Suprapubic skin (tissue), 4 donors: ENCODE measurements around the gene ZSCAN5B. TPM values are rescaled to one million over a fixed set of nuclear protein-coding genes. Genes with fewer than 3 reads are reported as not detected.

ENCODE experiments used
- DNase-seq, 2 donors: peaks; one replicate each; pipeline ENCODE4 v3.0.0-alpha.2; 2019; ENCODE audit warnings: low spot score in 2 of 2
- H3K27ac ChIP-seq: fragments of 200-600 bp; sonication (generic); one replicate; pipeline ENCODE4 v1.5.1; 2019
- H3K27me3 ChIP-seq: fragments of 200-600 bp; sonication (generic); one replicate; pipeline ENCODE4 v1.5.1; 2019
- H3K36me3 ChIP-seq: fragments of 200-600 bp; sonication (generic); one replicate; pipeline ENCODE4 v1.5.1; 2019
- H3K4me1 ChIP-seq: fragments of 200-600 bp; sonication (generic); one replicate; pipeline ENCODE4 v1.5.1; 2019
- H3K4me3 ChIP-seq: fragments of 200-600 bp; sonication (generic); one replicate; pipeline ENCODE4 v1.5.1; 2019; ENCODE audit warnings: mild to moderate bottlenecking
- H3K9me3 ChIP-seq: fragments of 200-600 bp; sonication (generic); one replicate; pipeline ENCODE4 v1.5.1; 2019
- EP300 ChIP-seq: sonication (generic); formaldehyde crosslinking; IDR thresholded peaks from one replicate; pipeline ENCODE4 v1.6.1; 2017; ENCODE audit warnings: antibody characterized with exemption
- POLR2A ChIP-seq, 2 donors: fragments of 450-650 bp; IDR thresholded peaks; one replicate each; pipeline ENCODE4 v1.6.1; 2017; ENCODE audit warnings: antibody characterized with exemption in 2 of 2, mild to moderate bottlenecking in 2 of 2, moderate library complexity in 2 of 2
- POLR2AphosphoS5 ChIP-seq, 3 donors: sonication (generic); formaldehyde crosslinking; IDR thresholded peaks; one replicate each; pipeline ENCODE4 v1.6.1; 2017; ENCODE audit warnings: antibody characterized with exemption in 3 of 3
- WGBS: methylation state at CpG from one replicate; pipeline ENCODE4 v1.1.5; 2018; 5-methylcytosine and 5-hydroxymethylcytosine counted together
- total RNA-seq, 4 donors: library from RNA; depleted of rRNA; stranded (reverse); fragments of >200 nt; gene quantifications; one replicate each; pipeline ENCODE4 v1.1.0, GENCODE V29; 2016
- TF ChIP-seq, protein P1 (sequence below), 2 donors: fragments of 200-600 bp in 1 of 2; fragments of 450-650 bp in 1 of 2; sonication (generic) in 1 of 2; IDR thresholded peaks; one replicate each; pipeline ENCODE4 v1.5.1; 2016 to 2019; ENCODE audit warnings: antibody characterized with exemption in 2 of 2, mild to moderate bottlenecking in 1 of 2, moderate library complexity in 1 of 2

The ZSCAN5B gene
- total RNA-seq, 4 donors from 2014 or later: not detected

DNA sequence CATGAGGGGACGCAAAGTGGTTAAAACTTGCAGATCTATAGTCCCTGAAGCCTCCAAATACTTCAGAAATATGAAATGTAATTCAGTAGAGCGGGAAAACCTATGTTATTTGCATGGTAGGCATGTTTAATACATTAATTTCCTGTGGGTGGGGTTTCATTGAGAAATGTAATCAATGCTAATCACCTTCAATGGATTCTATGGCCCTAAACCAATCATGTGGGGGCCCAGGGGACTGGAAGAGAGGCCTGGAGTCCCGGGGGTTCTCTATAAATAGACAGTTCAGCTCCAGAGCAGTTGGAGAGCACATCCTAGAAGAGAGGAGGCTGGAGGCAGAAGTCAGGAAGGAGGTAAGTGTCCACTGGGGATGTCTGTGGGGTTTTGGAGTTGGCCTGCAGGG lies 4.4 kb upstream of the ZSCAN5B start, which contains the start of gene ZSCAN5C:
Gene ZSCAN5C (plus strand): TSS at position 301 of the 400 bp plus-strand sequence. CDS start 3,641 bp downstream, outside the sequence.
- no peak for DNase-seq
- no peaks in the 10 kb centered on the region for H3K36me3 ChIP-seq
- no peak for TF ChIP-seq POLR2A (IDR thresholded peaks at IDR 0.05)
- no peak for TF ChIP-seq POLR2AphosphoS5 (IDR thresholded peaks at IDR 0.05)
- TF ChIP-seq, protein P1, sequence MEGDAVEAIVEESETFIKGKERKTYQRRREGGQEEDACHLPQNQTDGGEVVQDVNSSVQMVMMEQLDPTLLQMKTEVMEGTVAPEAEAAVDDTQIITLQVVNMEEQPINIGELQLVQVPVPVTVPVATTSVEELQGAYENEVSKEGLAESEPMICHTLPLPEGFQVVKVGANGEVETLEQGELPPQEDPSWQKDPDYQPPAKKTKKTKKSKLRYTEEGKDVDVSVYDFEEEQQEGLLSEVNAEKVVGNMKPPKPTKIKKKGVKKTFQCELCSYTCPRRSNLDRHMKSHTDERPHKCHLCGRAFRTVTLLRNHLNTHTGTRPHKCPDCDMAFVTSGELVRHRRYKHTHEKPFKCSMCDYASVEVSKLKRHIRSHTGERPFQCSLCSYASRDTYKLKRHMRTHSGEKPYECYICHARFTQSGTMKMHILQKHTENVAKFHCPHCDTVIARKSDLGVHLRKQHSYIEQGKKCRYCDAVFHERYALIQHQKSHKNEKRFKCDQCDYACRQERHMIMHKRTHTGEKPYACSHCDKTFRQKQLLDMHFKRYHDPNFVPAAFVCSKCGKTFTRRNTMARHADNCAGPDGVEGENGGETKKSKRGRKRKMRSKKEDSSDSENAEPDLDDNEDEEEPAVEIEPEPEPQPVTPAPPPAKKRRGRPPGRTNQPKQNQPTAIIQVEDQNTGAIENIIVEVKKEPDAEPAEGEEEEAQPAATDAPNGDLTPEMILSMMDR (IDR thresholded peaks at IDR 0.05): no peak
- TF ChIP-seq EP300: no peak
- no peak within 1 kb of the TSS for H3K27ac ChIP-seq
- H3K27me3 ChIP-seq: no peaks in the 10 kb centered on the region
- H3K4me3 ChIP-seq: no peak within 1 kb of the TSS
- WGBS: 75% methylated on average over 3 of the region's 3 CpGs
- H3K9me3 ChIP-seq: no peaks in the 10 kb centered on the region
- H3K4me1 ChIP-seq: no peaks in the 10 kb centered on the region

DNA sequence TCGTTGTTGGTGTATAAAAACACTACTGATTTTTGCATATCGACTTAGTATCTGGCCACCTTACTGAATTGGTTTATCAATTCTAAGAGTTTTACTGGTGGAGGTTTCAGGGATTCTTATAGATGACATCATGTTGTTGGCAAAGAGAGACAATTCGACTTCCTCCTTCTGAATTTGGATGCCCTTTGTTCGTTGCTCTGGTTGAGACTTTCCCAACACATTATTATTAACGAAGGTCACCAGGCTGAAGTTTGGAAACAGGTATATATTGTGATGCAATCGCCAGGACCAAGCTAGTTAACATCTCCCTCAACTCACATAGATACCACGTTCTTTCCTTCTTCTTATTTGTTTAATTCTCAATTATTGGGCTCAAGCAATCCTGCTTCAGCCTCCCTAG lies 2.1 kb upstream of the ZSCAN5B start:
- Histone ChIP-seq H3K9me3 (no peaks in the 10 kb centered on the region), H3K27me3 (no peaks in the 10 kb centered on the region), H3K36me3 (no peaks in the 10 kb centered on the region), H3K4me1 (no peaks in the 10 kb centered on the region), H3K27ac (no peak overlapping the region), H3K4me3 (no peak overlapping the region)
- WGBS: 62% methylated on average over 7 of the region's 7 CpGs
- no peak for DNase-seq
- TF ChIP-seq POLR2AphosphoS5 (IDR thresholded peaks at IDR 0.05): no peak
- no peak for TF ChIP-seq EP300
- no peak for TF ChIP-seq POLR2A (IDR thresholded peaks at IDR 0.05)
- TF ChIP-seq, protein P1 (IDR thresholded peaks at IDR 0.05): no peak

DNA sequence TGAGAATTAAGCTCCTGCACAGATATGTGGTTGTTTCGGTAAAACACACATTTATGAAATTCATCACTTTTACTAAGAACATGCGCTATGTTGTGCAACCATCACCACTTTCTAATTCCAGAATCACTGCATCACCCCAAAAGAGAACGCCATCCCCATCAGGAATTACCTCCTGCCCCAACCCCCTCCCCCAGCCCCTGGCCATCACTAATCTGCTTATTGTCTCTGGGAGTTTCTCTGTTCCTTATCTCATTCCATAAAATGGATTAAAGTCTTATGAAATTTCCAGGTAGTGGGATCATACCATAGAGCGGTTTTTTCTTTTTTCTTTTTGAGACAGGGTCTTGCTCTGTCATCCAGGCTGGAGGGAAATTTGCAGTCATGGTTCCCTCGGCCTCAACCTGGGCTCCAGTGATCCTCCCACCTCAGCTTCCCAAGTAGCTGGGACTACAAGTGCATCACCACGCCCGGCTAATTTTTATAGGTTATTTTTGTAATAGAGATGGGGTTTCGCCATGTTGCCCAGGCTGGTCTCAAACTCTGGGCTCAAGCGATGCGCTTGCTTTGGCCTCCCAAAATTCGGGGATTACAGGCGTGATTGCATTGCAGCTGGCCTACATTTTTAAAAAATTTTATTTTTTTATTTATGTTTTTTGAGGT lies 3.5 kb downstream of the ZSCAN5B start:
- Histone ChIP-seq H3K4me1 (no peaks in the 10 kb centered on the region), H3K9me3 (no peaks in the 10 kb centered on the region), H3K27me3 (no peaks in the 10 kb centered on the region), H3K27ac (no peak overlapping the region), H3K4me3 (no peak overlapping the region), H3K36me3 (no peaks in the 10 kb centered on the region)
- TF ChIP-seq POLR2AphosphoS5 (IDR thresholded peaks at IDR 0.05) (no peak), EP300 (no peak), POLR2A (IDR thresholded peaks at IDR 0.05) (no peak)
- TF ChIP-seq, protein P1 (IDR thresholded peaks at IDR 0.05): no peak
- no peak for DNase-seq
- 89% methylated on average over 12 of the region's 12 CpGs for WGBS

DNA sequence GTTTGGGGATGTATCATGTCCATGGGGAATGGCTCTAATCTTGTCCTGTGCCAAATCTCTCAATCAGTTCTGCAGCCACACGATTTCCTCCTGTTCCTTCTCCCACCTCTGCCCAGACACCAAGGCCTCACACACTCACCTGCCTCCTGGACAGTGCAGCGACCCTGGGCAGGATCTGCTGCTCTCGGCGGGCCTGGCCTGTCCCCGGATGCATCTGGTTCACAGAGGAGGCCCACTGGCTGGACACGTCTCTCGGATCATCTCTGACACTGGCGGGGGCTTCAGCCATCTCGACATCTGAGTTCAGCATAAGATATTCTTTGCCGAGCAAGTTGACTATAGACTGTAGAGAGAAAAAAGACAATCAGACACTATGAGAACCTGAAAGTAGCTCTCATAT lies 5.9 kb downstream of the ZSCAN5B start:
- H3K36me3 ChIP-seq: no peaks in the 10 kb centered on the region
- no peak overlapping the region for H3K27ac ChIP-seq
- TF ChIP-seq EP300 (no peak), POLR2A (IDR thresholded peaks at IDR 0.05) (no peak), POLR2AphosphoS5 (IDR thresholded peaks at IDR 0.05) (no peak)
- TF ChIP-seq, protein P1 (IDR thresholded peaks at IDR 0.05): no peak
- no peak for DNase-seq
- WGBS: 80% methylated on average over 10 of the region's 10 CpGs
- no peak overlapping the region for H3K4me3 ChIP-seq
- no peaks in the 10 kb centered on the region for H3K9me3 ChIP-seq
- no peaks in the 10 kb centered on the region for H3K4me1 ChIP-seq
- peaks cover 3% of the 10 kb centered on the region for H3K27me3 ChIP-seq

DNA sequence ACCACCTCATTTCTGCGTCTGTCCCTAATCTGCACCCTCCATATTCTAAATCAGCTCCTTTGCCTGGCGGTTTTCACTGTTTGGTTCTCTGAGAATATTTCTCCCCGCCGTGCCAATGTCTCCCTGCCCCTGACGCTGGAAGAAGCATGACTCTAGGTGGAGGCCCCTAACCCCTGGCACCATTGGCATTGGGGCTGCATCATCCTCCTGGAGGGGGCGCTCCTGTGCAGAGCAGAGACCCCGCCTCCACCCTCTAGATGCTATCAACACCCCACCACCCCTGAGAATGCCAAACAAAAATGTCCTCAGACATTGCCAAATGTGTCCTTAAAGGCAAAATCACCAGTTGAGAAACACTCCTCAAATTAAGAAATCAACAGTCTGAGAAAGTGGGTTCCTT lies 6.5 kb downstream of the ZSCAN5B start:
- Histone ChIP-seq H3K27ac (no peak overlapping the region), H3K27me3 (peaks cover 4% of the 10 kb centered on the region), H3K9me3 (no peaks in the 10 kb centered on the region), H3K36me3 (no peaks in the 10 kb centered on the region), H3K4me1 (no peaks in the 10 kb centered on the region), H3K4me3 (no peak overlapping the region)
- 74% methylated on average over 7 of the region's 7 CpGs for WGBS
- no peak for DNase-seq
- TF ChIP-seq EP300 (no peak), POLR2AphosphoS5 (IDR thresholded peaks at IDR 0.05) (no peak), POLR2A (IDR thresholded peaks at IDR 0.05) (no peak)
- TF ChIP-seq, protein P1 (IDR thresholded peaks at IDR 0.05): no peak
